Measurements from ENCODE around the gene SLC16A7.

SLC16A7 gene

DNA sequence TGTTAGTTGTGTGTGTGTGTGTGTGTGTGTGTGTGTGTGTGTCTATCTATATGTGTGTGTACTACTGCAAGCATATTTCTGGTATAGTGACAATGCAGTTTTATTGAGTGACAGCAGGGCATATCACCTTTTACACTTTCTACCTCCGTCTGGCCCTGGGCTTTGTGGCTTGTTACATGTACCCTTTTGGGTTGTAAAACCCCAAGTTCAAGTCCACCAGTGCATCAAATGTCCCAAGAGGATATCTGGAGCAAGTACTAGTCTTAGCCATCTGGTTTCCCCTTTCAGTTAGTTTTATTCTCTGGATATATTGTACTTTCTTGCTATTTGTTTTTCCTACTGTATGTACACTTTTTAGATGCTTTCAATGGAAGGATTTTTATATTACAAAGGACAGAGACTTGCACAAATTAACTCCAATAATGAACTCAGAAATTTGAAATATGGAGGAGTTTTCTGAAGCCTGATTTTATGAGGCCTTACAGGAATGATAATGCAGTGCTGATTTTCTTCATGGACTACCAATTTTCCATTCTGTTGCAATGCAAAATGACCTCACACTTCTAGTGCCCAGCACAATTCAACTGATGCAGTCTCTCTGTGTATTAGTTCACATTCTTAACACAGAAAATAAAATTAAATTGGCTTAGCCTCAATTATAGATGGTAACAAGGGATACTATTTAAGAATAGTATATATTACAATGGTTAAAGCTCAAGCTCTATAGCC, 29.1 kb downstream of the SLC16A7 start:
- no peak for DNase-seq

DNA sequence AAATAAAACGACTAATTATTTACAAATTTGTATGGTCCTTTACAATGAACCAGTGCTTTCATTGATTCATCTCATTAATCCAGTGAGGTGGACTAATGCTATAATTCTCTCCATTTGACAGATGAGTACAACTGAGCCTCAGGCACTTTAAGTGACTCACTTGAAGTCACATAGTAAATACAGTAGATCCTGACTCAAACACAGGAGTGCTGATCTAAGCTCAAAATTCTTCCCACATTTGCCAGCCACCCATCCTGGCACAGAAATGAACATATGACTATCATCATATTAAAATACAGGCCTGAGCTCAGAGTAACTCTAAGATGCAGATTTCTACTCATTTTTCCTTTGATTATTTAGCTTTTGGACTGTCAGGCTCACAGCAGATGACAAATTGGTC, 30.6 kb downstream of the SLC16A7 start:
- no peak for DNase-seq

GRCh38 chr12:59627582-59627981, 31.8 kb downstream of the SLC16A7 start:
- DNase-seq = no peak

DNA sequence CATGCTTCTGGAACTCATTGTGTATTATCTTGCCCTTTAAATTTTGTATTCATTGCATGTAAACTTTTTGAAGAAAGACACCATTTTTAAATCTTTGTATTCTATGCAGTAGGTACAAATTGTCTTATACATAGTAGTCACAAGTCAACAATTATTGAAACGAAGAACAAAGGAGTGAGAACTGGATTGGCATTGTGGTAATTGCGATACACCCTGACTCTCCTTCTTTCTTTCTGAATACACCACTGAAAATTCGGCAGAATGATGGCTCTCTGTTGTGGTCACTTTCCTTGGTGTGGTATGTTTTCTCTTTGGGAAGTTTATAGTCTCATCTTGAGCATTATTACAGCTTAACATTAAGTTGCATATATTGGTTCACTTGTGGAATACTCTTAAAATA, 34.1 kb downstream of the SLC16A7 start:
- no peak for DNase-seq

GRCh38 chr12:59632408-59632807, 36.6 kb downstream of the SLC16A7 start:
- DNase-seq = no peak

GRCh38 chr12:59634254-59634653, 38.4 kb downstream of the SLC16A7 start:
- DNase-seq = no peak

DNA sequence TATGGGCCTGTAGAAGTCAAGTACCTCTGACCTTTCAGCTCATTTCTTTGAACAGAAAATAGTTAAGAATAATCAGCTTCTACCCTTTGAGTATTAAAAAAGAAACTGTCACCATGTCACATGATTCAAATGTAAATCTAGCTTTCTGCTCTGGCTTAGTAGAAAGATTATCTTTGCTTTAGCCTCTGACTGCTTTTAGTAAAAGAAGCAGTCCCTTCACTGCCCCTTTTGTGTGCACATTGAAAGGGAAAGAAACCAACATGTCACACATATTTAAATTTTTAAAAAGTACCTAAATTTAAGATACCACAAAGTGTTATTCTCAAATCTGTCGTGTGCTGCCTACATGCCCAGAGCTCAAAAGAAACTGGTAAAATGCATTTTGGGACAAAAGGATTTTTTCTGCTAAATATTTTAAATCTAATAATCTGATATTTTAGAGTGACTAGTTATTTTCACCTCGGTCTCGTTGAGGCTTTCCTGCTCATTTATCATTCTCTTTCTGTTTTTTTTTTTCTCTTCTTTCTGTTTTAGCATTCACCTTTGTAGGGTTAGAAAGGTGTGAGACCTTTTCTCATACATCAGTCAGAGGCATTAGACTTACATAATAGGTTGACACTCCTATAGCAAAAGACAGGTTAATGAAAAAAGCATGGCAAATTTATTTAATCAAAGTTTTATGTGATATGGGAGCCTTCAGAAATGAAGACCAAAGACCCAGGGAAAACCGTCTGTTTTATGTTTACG, 41.3 kb downstream of the SLC16A7 start:
- no peak for DNase-seq

GRCh38 chr12:59637692-59638070, 41.9 kb downstream of the SLC16A7 start:
- DNase-seq = no peak

DNA sequence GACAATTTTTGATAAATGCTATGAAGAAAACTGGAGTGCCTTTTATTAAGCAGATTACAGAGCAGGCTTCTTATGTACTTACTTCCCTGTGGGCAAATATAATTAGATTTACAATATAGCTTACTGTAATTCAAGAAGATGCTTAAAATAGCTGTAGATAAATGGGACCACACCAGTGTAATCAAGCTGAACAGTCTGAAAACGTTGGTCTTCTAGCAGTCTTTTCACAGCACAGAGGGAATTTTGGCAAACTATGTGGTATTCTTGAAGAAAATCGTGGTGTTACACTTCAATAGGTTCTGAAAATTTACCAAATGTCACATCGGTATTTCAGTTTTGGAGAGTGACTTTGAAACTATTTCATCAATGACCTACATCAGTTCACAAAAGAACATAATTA, 47.7 kb downstream of the SLC16A7 start:
- peak in 1 of 2 experiments; percentile 19 for DNase-seq

DNA sequence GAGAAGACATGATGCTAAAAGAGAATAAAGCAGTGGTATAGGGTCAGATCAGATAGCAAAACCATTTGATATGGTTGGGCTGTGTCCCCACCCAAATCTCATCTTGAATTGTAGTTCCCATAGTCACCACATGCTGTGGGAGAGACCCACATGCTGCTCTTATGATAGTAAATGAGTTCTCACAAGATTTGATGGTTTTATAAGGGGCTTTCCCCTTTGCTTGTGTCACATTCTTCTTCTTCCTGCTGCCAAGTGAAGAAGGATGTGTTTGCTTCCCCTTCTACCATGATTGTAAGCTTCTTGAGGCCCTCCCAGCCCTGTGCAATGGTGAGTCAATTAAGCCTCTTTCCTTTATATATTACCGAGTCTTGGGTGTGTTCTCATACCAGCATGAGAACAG, 49.4 kb downstream of the SLC16A7 start:
- no peak for DNase-seq

GRCh38 chr12:59646636-59647035, 50.8 kb downstream of the SLC16A7 start:
- no peak for DNase-seq

GRCh38 chr12:59649203-59649602, 53.4 kb downstream of the SLC16A7 start:
- DNase-seq = no peak

DNA sequence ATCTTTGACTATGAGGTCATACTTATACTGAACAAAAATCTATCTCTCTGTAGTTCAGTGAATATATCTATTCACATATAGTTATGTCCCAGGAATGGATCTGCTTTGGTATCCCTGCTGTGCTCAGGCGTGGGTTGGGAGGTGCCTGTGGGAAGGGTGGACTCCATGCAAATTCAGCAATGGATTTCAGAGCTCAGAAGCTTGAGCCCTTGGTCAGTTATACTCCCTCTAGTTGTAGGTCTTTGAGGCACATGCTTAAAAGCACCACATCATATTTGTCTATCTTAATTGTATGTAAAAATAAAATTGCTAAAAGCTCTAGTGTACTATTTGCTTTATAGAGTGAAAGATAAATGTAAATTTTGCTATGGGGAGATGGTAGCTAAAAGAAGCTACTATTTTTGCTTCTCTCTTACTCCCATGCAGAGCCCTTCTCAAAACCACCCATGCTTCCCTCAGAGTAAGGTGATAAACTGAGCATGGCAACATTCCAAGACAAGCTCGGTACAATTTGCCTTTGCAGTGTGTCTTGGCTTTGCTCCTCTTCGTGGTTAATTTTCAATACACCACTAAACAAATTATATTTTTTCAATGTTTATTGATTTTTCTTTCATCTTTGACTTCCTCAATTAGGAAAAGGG, 54.9 kb downstream of the SLC16A7 start:
- DNase-seq = peak in 1 of 2 experiments; percentile 20

DNA sequence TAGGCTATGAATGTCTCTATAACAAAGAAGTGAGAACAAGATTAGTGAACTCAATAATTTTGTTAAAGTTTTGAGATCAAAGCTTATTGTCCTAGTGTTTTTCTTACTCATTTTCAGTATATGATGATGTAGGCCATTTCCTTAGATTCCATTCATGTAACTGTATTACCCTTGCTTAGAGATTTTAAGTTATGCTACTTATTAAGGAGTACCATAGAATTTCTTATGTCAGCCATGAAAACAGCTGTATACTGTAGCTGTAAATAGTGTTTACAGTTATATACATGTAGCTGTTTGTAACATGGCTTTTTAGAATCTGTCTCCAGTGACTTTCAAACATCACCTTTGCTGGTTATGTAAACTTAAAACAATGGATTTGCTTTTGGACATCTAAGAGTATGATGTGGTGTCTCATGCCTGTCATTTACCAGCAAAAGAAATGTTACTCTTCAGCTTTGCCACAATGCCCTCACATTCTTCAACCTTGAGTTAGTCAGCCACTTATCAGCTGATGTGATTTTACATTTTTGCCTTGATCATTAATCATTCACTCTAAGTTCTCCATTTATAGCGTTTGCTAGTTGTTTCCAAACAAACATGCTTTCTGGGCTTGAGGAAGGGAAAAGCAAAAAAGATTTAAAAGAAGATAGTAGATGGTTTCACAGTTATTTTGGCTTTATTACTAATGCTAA, 55.5 kb downstream of the SLC16A7 start:
- DNase-seq = no peak

GRCh38 chr12:59652130-59652529, 56.3 kb downstream of the SLC16A7 start:
- no peak for DNase-seq

DNA sequence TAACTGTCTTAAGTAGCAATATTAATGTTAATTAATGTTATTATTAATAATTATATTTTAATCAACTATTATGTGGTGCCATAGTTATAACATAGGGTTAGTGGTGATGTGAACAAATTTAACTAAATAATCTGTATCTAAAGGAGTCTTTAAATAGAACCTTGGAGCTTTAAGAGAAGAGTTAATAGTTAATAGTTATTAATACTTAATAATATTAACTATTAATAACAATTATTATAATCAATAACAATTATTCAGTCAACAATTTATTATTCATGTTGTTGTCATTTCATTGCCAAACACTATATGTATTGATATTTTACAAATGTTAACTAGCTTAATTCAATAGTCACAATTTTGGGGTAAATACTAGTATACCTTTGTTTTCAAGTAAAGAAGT, 58.2 kb downstream of the SLC16A7 start:
- no peak for DNase-seq

GRCh38 chr12:59657266-59657665, 61.4 kb downstream of the SLC16A7 start:
- no peak for DNase-seq

GRCh38 chr12:59657711-59658110, 61.9 kb downstream of the SLC16A7 start:
- DNase-seq = no peak

GRCh38 chr12:59660148-59660547, 64.3 kb downstream of the SLC16A7 start:
- no peak for DNase-seq

DNA sequence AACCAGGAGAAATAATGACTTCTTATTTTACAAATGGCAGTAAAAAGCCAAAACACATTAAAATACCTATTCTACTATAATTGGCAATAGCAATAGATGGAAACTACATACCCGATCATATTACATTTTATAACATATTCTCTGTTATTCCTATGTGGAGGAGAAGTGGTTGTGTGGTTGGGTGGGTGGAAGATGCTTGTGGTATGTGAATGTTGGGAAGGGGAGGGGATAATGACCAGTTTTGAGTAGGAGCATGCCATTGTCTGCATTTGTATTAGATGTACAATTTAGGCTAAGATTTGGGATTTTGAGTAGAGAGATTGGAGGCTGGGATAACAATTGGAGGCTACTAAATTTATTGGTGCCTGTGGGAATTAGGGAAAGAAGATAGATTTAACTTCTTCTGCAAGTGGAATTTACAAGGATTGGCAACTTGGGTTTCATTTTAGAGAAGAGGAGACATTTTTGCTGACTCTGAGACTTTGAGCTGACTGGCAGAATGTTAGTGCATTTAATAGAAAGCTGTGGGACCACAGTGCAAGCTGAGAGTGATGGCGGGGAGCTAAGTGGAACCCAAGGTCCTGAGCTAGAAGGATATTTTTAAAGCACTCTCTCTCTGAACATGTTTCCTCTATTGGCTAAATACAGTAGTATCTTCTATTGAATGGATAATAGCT, 65.2 kb downstream of the SLC16A7 start:
- no peak for DNase-seq

DNA sequence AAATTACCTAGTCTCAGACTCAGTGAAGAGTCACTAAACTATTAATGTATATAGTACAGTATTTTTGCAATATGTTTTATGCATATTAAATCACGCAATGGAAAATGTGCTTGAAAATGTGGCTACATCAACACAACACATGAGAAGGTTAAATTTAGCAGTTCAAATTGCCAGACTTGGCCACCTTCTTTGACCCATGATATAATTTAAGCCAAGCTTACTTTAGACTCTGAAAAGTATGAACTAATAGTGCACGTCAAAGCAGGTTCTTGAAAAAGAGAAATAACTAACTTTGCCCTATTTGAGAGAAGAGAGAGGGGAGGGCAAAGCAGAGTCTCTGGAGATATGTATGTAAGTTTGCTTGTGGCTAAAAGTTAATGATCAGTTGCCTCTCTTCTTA, 68.7 kb downstream of the SLC16A7 start:
- no peak for DNase-seq

DNA sequence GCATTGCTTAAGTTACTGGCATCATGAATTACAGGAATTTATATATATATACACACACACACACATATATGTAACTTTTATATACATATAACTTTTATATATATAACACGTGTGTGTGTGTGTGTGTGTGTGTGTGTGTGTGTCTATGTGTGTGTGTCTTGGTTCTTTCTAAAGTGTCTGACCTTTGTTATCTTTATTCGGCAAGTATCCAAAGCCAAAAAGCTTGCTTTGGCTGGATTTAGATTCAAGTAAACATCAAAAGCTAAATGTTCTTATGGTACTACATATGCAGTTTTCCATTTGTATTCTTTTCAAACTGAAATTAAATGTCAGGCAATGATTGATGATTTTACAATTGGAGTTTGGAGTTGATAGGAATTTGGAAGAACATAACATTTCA, 69.9 kb downstream of the SLC16A7 start:
- no peak for DNase-seq

GRCh38 chr12:59668674-59669073, 72.8 kb downstream of the SLC16A7 start:
- DNase-seq = no peak

All from NCI-H446 (cell line).